Activated CD4-positive, alpha-beta T cell treated with anti-CD3 and anti-CD28 coated beads for 24 hours (primary cell): ENCODE data around the gene DNAJC15.
"Not testable (repeated sequence)": the region's sequence is repeated elsewhere in the genome, so short reads cannot be mapped to it uniquely, and the experiment has no call there.

Experiments used
- DNase-seq, 2 donors: peaks; one replicate each; pipeline ENCODE4 v3.0.0-alpha.2; 2020; ENCODE audit warnings: low read depth in 2 of 2

Gene DNAJC15

DNA sequence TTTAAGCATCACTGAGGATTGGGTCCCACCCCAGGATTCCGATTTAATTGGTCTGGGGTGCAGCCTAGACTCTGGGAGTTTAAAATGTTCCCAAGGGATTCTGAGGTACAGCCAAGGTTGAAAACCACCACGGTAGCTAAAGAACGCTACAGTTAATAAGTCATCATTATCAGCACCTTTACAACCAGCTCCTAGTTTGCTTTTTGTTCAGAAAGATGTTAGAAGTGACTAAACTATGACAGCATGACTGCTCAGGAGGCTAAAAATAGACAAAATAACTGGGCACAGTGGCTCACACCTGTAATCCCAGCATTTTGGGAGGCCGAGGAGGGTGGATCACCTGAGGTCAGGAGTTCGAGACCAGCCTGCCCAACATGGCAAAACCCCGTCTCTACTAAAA is 19.7 kb upstream of the DNAJC15 start:
- no peak for DNase-seq

DNA sequence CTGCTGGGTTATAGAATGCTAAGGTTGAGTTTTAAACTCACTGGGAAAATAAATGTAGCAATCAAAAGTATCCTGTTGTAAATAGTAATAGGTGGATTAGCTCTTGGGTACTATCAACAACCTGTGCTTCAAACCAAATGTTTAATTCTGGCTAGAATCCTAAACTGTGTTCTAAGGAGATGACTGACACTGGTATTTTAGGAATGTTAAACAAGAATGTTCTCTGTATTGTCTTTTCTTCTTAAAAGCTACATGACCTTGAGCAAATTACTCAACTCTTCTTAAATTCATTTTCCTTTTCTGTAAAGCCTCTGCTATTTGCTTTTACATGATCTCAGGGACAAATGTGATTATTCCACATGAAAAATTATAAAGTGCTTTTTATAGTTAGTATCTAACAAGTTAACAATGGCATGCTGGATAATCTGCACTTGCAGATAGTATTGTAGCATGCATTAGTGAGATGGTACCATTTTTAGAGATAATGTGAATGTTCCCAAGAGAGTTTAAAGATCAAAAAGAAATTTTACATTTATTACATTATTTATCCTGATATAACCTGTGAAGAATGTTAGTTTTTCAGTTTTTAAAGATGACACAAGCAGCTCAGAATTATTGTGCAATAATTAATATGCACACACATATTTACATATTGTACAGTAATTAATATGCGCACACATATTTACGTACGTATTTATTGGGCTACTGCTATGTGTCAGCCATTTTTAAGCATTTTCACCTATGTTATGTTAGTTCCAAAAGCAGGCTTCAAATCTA is 17.7 kb upstream of the DNAJC15 start:
- no peak for DNase-seq

DNA sequence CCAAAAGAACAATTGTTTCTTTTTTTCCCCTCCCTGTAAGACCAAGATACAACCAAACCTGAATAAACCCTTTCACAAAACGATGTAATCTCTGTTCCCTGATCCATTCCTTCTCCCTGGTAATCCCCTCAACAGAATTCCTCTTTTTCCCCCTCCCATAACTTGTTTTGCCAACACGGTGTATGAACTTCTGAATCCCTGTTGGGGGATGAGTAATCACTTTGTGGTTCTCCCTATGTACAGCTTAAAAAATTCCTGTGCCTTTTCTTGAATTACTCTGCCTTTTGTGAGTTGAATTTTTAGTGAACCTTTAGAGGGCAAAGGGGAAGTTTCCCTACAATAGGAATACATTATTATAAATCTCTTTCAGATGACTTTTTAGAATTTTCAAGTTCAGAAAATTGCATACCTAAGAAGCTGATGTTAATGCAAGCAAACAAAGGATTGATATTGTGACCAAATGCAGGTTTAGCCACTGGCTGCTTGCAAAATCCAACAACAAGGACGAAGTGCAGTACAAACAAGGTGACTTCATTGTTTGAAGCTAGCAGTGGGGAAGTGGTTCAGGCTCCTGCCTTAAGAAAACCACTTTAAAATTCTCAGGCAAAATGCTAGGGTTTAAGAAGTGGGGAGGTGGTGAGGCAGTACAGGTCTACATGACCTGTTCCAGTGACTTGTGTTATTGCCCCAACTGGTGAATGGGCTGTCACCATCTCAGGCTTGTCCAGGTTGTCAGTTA is 16.3 kb upstream of the DNAJC15 start:
- DNase-seq: no peak

DNA sequence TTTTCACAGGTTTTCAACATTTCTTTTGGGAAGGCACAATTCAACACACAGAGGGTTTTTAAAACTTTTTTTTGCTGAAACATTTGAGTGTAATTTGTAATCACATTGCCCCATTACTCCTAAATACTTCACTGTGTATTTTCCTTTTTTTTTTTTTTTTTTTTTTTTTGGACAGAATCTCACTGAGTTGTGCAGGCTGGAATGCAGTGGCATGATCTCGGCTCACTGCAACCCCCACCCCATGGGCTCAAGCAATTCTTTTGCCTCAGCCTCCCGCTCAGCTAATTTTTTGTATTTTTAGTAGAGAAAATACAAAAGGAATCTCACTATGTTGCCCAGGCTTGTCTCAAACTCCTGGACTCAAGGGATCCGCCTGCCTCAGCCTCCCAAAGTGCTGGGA is 14.8 kb upstream of the DNAJC15 start:
- DNase-seq: no peak

DNA sequence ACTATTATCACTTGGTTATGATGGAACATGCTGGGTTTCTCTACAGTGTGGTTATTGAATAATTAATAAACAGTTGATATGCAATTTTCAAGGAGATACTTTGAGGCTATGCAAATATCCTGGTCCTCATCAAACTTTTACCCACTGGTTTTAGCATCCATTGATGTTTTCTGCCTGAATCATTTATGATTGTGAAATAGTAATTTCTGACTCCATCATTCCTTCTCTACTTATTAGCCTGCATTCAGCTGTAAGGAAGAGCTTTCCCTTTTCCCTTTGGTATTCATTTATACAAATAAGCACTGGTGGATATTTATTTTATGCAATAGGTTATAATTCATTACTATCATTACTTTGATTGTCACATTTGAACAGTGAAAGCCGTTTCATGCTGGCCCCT is 13.9 kb upstream of the DNAJC15 start:
- DNase-seq: no peak

DNA sequence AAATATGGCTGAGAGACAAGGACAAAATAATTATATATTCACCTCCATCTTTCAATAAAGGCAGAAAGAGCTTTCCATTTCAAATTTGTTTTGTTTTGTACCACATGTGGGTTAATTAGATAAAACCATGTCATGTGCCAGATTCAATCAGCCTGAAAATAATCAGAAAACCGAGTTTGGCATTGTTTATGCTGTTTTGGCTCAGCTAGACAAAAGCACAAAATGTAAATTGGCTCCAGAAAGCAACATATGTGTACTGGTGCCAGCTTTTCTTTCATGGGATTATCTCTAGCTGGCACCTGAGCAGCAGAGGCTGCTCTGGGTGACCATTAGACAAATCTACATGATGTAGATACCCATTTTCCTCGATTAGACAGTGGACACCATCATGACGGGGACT is 9.2 kb upstream of the DNAJC15 start:
- DNase-seq: no peak

DNA sequence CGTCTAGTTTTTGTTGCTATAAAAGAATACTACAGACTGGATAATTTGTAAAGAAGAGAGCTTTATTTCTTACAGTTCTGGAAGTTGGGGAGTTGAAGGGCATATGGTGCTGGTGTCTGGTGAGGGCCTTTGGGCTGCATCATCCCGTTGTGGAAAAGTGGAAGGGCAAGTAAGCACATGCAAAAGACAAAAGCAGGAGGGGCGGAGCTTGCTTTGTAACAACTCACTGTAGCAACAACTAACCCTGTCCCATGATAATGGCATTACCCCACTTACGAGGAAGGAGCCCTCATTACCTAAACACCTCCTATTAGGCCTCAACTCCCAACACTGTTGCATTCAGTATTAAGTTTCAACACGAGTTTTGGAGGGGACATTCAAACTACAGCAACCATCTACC is 7.2 kb upstream of the DNAJC15 start:
- DNase-seq: no peak

DNA sequence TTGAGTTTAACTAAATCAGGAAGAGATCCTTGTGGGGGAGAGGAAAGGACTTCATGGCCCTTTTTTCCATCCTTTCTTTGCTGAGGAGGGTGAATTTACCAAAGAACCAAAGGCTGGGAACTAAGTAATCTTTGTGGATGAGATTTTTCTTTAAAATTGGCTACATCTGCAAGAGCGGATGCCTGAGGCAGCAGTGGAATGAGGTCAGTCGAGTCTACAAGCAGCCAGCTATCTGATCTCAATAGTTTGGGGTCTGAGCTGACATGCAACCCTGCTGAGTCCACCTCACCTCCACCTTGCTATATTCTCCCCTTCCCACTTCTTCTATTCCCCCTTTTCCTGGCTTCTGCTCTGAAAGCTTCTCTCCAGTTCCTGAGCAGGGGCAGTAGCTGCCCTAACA is 3.6 kb upstream of the DNAJC15 start:
- DNase-seq: no peak

DNA sequence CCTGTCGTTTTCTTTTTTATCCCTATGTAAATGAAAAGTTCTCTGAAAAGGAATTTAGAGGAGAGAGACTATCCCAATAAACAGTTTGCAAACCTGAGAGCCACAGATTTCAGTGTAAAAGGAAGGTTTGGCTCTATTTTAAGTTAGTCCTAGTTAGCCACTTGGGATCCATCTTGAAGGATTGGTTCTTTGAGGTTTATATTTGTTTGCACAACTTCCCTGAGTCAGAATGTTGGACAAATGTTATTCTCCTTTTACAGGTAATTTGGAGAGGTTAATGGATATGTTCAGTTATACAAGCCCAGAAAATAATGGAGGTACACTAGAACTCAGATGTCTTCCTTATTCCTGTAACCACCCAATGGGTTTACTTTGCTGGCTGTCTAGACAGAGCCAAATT is 2.6 kb upstream of the DNAJC15 start:
- DNase-seq: no peak

DNA sequence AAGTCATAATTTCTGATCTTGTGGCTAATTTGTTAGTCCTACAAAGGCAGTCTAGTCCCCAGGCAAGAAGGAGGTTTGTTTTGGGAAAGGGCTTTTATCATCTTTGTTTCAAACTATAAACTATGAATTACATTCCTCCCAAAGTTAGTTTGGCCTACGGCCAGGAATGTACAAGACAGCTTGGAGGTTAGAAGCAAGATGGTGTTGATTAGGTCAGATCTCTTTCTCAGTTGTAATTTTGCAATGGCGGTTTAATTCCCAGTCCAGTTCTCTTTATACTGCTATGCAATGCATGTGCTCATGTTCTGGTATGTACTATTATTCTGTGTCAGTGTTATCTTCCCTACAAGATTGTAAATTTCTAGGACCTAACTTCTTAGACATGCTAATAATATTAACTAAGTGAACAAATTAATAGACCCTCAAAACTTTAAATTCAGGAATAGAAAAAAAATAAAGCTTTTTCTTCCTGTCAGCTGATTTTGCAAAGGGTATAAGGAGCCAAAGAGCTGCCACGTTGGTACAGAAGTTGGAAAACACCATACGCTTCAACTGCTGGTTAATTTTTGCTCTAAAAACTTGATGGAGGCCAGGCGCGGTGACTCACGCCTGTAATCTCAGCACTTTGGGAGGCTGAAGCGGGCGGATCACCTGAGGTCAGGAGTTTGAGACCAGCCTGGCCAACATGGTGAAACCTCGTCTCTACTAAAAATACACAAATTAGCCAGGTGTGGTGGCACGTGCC is 1.3 kb upstream of the DNAJC15 start:
- DNase-seq: no peak

DNA sequence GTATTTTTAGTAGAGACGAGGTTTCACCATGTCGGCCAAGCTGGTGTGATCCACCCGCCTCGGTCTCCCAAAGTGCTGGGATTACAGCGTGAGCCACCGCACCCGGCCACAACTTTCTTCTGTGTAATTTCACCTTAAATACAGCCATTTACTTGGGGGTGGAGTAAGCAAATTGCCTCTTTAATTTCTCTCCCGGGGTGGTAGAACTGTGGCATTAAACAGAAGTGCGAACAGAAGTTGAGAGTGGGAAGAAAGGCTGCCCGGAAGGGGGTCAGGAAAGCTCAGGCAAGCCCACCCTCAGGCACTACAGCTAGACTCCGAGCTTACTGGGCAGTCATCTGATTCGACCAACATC is 475 bp upstream of the DNAJC15 start:
- DNase-seq: no peak

DNA sequence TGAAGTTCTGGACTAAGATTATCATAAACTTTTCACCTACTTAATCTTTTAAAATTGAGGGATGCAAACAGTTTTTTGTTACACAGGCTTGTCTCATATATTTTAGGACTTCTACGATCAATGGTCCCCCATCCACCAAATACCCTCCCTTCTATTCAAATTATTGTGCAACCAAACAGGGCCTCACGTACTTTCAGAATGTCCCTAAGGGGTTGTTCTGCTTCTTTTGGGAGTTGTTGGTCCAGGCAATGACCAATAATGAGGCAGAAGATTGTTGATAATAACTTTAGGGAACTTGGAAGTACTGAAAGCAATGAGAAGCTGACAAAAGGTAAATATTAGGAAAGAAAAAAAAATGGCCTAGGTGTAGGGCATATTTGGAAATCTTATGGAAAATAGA is 2.9 kb downstream of the DNAJC15 start:
- DNase-seq: no peak

DNA sequence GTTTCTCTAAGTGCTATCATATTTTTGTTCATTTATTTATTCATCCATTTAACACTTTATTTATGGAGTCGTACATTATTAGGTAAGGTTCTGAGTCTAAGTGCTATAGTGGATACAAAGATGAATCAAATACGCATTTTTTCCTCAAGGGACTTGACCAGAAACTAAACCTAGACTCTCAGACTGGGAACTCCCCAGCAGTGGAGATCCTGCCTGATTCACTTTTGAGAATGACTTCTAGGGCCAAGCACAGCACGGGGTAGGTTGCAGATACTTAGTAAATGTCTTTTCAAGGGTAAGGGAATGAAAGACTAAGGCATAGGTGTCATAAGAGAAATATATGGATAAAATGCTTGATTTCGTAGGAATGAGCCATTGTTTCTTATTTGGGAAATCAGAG is 7.2 kb downstream of the DNAJC15 start:
- DNase-seq: no peak

DNA sequence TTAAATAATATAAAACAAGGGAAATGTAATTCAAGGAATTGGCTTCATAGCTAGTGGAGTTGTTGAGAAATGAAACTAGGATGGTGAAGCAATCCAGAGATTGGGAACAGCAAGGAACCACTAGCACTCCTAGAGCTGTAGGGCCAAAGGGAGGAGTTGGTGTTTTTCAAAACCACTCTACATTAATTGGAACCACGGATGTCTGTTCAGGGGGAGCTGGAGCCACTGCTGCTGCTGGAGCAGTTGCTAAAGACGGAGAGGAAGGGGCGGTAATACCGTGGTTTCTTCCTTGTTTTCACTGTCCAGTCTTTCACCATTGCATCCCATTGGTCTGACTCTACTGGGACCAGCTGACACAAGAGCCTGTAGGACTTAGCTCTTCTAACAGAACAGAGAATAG is 8.5 kb downstream of the DNAJC15 start:
- DNase-seq: no peak

DNA sequence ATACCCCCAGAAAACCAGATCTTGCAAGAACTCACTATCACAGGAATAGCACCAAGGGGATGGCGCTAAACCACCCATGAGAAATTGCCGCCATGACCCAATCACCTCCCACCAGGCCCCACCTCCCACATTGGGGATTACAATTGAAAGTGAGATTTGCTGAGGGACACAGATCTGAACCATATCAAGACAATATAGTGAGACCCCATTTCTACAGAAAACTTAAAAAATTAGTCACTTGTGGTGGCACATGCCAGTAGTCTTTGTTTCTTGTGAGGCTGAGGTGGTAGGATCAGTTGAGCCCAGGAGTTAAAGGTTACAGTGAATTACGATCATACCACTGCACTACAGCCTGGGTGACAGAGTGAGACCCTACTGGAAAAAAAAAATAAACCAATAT is 9.7 kb downstream of the DNAJC15 start:
- DNase-seq: no peak

DNA sequence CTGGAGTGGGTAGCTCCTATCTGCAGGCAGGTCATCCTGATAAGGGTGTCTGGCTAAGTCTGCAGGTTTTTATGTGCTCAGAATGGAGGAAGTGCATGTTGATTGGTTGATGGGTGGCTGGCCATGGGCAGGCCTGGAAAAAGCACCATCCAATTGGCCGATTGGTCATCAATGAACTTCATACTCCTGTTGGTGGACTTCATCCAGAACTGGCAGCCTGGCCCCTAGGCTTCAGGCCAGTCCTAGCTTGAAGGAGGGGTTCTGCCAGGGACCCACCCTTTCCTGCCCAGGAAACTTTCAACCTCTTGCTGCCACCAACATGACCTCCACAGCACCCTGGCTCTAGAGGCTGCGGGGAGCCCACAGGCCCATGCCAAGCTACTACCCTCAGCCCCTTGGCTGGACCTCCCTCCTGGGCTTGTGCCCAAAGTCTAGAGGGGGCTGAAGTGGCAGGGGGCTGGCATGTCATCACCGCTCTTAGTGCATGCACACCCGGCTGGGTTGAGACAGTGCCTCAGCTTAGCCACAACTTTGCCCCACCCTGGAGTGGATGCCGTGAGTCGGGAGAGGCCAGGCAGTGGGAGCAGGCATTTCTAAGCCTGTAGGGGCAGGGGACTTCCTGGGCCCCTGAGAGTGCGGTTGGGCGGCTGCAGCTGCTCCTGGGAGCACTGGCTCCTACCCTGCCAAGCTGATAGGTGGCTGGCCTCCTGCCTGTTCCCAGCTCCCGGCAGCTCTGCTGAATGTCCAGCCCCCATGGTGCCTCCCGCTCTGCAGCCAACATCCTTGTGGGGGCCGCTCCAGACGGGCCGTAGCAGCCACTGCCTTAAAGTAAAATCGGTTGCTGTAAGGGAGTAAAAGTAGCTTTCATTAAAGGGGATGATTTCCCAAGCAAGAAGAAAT is 13.2 kb downstream of the DNAJC15 start:
- no peak for DNase-seq

DNA sequence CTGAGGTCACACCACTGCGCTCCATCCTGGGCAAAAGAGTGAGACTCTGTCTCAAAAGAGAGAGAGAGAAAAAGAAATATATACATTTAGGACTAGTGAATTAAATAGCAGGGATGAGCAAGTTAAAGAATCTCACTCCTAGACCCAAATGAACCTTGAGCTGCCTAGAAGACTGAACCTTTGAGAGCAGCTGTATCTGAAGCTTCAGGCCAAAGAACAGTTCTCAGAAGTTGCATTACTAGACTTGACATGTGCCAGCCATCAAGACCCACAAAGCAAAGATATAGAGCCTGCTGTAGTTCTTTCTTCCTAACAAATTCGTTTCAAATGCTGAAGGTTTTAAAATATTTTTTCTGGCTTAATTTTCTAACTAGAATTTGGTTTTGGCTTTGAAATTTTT is 16.6 kb downstream of the DNAJC15 start:
- DNase-seq: no peak

DNA sequence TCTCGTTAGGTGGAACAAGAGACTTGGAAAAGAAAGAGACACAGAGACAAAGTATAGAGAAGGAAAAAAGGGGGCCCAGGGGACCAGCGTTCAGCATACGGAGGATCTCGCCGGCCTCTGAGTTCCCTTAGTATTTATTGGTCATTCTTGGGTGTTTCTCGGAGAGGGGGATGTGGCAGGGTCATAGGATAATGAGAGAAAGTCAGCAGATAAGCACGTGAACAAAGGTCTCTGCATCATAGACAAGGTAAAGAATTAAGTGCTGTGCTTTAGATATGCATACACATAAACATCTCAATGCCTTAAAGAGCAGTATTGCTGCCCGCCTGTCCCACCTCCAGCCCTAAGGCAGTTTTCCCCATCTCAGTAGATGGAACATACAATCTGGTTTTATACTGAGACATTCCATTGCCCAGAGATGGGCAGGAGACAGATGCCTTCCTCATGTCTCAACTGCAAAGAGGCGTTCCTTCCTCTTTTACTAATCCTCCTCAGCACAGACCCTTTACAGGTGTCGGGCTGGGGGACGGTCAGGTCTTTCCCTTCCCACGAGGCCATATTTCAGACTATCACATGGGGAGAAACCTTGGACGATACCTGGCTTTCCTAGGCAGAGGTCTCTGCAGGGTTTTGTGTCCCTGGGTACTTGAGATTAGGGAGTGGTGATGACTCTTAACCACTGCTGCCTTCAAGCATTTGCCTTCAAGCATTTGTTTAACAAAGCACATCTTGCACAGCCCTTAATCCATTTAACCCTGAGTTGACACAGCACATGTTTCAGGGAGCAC is 17.4 kb downstream of the DNAJC15 start:
- not testable (repeated sequence) for DNase-seq

DNA sequence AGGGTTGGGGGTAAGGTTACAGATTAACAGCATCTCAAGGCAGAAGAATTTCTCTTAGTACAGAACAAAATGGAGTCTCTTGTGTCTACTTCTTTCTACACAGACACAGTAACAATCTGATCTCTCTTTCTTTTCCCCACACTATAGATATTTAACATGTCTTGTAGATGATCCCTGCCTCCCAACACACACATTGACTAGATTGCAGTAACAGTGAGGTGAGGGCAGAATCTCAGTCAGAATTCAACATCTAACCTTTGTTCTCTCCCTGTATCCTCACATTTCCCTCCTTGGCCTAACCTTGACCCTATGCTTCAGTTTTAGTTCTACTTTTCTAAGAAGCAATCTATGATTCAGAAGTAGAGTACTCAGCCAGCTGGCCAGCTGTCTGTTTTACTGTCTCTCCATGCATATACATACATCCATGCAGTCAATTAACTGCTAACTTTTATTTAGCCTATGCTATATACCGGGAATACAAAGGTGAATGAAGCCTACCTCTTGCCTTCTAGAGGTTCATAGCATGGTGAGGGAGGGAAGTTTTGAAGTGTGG is 18.1 kb downstream of the DNAJC15 start:
- DNase-seq: no peak

DNA sequence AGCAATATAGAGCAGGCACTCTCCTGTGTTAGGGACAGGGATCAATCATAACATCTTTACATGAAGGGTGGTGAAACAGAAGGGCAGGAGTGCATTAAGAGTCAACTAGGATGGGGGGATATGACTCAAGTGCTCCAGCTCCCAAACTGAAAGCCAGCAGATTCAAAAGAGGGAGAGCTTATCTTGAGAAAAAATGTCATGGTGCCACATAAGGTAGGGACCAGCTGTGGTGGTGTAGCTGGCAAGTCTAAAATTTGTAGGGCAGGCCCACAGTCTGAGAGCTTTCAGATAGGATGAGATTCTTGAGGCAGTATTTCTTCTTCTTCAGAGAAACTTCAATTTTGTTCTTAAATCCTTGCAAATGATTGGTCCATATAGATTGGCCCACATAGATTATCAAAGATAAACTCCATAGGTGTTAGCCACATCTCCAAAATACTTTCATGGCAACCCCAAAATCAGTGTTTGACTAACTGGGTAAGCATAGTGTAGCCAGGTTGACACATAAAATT is 19.1 kb downstream of the DNAJC15 start:
- DNase-seq: no peak
